Gastroesophageal sphincter (tissue), 3 donors: ENCODE data around the gene CAPN5.

Experiments
- CTCF ChIP-seq, 4 experiments: fragments of 200-600 bp in 2 of 4; fragments of 450-650 bp in 2 of 4; sonication (generic) in 1 of 4; IDR thresholded peaks; one replicate each; pipeline ENCODE4 v1.5.1; 2017 to 2019; ENCODE audit warnings: antibody characterized with exemption in 4 of 4, mild to moderate bottlenecking in 2 of 4, moderate library complexity in 2 of 4
- POLR2A ChIP-seq, 2 donors: fragments of 450-650 bp; IDR thresholded peaks; one replicate each; pipeline ENCODE4 v1.6.1; 2017; ENCODE audit warnings: antibody characterized with exemption in 2 of 2, mild to moderate bottlenecking in 2 of 2, moderate library complexity in 1 of 2

GRCh38 chr11:77108436-77108835 lies 41.7 kb downstream of the CAPN5 start:
- TF ChIP-seq POLR2A (IDR thresholded peaks at IDR 0.05), result no peak
- no peak for TF ChIP-seq CTCF (IDR thresholded peaks at IDR 0.05)
